EL (cell line): ENCODE results near the gene TEX35.
"Not testable (repeated sequence)": the region's sequence is repeated elsewhere in the genome, so short reads cannot be mapped to it uniquely, and the experiment has no call there.

Source experiments
- DNase-seq: peaks from one replicate; pipeline ENCODE4 v3.0.0-alpha.2; 2016

Gene TEX35

DNA sequence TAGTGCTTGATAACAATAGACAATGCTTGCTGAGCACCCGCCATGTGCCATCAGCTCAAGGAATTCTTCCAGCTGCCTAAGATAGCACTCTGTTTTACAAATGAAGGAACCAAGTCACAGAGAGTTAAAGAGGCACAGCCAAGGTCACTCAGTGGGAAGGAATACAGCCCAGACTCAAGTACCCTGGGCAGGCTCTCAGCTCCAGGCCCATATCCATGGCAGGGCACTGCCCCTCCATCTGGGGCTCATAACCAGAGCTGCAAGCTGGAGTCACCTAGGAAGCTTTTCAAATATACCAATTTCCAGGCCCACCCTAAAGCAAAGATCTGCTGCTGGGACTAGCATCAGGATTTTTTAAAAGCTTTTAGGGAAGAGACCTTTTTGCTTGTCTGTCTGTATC, 17.8 kb upstream of the TEX35 start:
- DNase-seq, result no peak

DNA sequence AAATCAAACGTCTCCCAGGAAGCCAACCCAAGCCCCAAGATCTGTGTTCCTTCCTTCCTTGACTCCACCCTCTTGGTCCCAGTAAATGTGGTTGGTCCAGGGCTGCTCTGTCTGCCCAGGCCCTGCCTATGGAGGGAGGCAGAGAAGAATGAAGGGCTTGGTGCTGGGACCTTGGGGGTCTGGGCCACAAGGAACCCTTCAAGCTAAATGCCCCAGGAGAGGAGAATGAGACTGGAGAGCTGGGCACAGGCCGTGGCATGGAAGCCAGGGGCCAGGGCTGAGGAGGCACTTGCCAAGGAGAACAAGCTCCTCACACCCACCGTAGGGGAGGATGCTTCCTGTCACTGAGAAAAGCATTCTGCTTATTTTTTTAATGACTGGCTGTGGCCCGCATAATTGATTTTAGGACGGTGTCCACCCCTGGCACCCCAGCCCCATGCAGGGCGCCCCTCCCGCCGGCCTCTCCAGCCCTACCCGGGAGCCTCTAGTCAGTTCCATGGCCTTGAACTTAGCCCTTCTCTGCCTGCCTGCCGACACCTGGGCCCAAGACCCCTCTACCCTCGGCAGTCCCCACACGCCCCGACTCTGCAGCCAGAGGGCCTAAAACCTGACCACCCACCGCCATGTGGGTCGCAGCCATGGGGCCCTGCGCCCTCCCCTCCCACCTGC, 17.0 kb upstream of the TEX35 start:
- no peak for DNase-seq

DNA sequence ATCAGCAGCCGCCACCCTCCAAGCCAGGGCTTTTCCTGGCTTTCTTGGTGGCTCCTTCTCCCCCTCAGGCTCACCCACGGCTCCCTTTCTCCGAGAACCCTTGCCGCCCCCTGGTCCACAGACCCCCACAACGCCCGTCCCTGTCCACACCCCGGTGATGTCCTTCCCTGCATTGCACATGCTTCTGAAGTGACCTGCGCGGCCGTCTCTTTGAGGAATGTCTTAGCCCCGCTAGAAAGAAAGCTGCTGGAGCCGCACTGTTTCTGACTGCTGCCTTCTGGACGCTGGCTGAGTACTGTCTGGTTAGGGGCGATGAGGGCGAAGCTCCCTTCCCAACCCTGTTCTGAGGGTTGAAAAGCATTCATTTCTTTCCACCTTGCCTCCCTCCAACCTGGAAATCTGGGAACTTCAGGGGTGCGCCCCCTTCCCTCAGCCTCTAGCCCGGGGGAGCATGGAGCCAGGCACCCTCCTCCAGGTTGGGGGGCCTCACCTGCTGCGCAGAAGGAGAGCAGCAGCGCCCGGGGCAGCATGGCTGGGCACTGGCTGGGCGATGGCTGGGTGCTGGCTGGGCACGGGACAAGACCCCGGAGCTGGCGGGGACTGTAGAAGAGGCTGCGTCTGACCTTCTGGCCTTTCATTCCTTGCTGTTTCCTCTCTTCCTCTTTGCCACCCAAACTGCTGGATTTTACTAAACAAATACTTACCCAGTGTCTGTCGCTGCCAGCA, 16.3 kb upstream of the TEX35 start, which contains the start of gene CLEC20A:
Gene CLEC20A (minus strand): TSS at position 555 of the 726 bp plus-strand sequence. CDS start 25 bp downstream, at position 530.
- no peak for DNase-seq

DNA sequence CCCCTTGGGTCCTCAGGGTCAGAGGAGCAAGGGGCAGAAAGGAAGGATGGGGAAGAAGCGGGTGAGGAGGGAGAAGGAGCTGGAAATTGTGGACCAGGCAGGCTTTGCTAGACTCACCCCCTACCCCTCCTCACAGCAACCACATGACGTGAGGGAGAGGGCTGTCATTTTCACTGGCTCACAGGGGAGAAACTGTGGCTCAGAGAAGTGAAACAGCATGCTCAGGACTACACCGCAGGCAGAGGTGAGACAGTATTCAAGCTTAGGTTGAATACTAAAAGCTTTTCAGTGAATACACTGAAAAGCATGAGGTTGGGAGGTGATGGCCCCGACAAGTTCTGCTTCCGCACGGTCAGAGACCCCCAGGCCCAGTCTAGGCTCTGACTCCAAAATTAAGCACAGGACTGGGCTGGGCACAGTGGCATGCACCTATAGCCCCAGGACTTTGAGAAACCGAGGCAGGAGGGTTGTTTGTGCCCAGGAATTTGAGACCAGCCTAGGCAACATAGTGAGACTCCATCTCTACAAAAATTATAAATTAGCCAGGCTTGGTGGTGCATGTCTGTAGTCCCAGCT, 14.9 kb upstream of the TEX35 start:
- DNase-seq, result no peak

DNA sequence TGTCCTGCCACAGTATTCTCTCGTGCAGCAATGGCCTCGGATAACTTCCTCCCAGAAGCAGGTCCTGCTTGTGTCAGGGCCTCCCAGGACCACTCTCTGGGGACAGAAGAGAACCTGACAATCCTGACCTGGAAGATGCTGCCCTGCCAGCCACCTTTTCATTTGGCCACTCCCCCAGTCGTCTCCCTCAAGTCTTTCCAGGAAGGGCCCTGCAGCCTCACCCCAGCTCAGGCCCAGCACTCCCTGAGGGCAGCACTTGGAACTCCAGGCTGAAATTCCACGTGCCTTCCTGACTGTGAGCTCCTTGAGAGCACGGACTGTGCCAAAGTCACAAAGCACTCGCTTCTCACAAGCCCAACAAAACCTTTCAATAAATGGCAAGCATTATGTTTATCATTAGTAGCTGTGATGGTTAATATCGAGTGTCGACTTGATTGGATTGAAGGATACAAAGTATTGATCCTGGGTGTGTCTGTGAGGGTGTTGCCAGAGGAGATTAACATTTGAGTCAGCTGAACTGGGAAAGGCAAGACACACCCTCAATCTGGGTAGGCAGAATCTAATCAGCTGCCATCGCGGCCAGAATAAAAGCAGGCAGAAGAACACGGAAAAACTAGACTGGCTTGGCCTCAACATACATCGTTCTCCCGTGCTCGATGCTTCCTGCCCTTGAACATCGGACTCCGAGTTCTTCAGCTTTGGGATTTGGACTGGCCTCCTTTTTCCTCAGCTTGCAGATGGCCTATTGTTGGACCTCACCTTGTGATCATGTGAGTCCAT, 13.8 kb upstream of the TEX35 start:
- no peak for DNase-seq

DNA sequence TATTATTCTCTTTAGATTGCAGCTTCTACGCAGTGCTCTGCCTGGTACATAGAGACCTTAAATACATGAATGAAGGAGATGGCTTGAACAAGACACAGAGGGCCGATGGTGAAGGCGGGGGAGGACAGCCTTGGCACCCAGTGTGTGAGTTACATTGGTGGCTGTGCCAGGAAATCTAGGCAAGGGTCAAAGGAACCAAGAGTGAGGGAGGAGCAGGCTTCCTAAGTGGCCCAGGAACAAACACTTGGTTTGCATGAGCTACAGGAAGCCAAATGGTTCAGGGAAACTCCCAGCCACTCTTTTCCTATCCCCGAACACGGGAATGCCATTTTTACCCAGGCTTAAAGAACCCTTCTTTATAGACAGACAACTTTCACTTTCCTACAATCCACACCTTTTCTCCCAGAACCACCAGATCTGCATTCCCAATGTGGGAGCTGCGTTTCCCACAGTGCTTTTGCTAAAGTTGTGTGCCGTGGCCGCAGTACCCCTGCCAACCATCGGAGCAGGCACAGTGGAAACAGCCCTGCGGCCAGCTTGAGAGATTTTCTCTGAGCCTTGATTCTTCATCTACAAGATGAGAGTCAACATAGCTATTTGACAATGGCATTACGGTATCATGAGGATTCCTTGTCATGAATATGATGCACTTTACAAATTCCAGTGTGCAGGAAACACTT, 12.7 kb upstream of the TEX35 start:
- no peak for DNase-seq

DNA sequence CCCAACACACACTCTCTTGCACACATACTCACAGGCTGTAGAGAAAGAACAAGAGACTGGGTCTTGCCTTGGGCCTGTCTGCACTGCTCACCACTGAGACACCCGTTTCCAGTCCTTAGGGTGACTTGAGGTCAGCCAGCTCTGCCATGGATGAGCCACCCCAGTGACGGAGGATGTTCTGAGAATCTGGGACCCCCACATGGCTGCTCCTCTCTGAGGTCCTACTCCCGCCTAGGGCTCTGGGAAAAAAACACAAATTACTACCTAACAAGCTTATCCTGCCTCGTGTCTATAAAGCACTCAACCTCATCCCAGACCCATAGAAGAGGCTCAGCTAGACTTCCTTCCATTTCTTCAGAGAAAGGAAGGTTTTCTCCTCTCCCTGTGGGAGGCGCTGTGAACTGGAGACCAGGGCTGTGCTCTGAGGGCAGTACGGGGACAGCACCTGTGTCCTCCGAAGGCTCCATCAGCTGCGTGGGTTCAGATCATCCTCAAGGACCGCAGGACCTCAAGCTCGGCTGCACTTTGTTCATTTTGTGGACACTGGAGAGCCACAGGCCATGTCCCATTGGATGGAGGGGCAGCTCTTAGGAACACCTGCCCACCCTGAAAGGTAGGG, 11.9 kb upstream of the TEX35 start:
- no peak for DNase-seq

DNA sequence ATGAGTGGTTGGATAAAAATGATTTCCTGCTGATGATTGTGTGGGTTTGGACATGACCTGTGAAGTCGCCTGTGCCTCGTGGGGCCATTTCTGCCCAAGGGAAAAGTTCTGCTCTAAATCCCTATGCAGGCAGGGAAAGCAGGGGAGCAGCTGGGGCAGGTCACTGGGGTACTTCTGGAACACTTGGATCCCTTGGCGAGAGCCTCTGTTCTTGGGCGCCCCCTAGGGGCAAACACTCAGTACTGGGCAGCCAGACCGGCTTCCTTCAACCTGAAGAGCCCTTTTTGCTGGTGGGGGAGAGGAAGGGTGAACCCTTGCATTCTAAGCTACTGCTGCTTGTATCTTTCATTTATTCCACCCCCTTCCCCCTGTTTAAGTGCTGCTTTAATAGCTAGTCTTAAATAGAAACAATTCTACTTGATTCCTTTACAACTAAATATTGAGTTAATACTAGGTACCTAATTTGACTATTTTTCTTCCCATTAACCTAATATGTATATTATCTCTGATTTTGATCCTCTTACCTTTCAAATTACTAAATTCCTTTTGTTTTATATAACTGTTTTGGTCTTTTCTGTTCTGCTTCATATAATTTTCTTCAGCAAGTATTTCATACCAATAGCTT, 11.1 kb upstream of the TEX35 start:
- peak; percentile 70 for DNase-seq

DNA sequence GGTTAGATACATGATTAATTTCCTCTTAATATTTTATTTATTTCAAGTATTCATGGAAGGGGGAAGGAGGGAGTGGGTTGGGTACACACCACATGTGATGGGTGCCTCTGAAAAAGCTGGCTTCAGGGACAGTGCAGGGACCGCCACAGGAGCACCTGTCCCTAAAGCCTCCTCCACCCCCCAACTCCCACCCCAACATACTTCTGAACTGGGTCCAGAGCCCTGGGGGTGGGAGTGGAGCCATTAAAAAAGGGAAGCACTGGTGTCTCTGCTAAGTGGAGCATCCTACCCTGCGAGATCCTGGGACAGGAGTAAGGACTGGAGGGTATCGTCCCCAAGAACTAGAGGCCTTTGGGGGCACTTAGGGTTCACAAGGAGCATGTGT, 10.6 kb upstream of the TEX35 start:
- no peak for DNase-seq

DNA sequence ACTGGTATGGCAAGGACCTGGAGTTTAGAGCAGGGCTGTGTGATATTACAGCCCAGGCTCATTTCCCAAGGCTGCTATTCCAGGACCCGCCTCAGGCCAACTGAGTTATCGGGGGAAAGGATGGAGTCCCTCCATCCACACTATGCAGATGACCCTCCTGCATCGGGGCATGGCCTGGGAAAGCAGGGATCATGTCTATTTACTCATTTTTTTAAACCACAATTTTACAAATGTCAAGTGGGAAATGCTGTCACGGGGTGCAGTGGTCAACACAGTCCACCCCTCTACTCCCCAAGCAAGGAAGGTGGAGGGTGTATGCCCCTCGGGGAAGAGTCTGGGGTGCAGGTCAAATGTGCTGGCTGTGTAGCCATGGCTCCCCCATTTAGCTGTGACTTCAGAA, 10.1 kb upstream of the TEX35 start:
- no peak for DNase-seq

DNA sequence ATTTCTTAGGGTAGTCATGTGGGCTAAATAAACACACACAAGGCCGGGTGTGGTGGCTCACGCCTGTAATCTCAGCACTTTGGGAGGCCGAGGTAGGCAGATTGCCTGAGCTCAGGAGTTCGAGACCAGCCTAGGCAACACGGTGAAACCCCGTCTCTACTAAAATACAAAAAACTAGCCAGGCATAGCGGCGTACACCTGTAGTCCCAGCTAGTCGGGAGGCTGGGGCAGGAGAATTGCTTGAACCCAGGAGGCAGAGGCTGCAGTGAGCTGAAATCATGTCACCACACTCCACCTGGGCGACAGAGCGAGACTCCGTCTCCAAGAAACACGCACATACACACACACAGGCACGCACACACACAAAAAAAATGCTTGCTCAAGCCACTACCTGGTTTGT, 9.6 kb upstream of the TEX35 start:
- not testable (repeated sequence) for DNase-seq

DNA sequence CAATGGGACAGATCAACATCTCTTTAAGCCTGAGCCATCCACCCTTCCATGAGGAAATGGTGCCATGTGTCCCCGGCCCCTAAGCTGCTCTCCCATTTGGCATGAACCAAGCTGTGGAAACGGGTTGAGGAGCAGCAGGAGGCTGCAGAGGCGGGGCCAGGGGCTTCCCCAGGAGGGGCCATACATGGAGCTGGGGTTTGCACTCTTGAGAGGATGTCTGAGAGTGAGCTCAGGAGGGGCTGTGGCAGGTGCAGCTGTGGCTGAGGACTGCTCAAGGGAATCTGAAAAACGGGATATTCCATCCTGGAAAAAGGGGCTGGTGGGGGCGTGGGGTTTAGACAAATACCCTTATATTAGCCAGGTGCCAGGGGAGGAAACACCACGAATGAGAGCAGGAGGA, 9.1 kb upstream of the TEX35 start:
- DNase-seq, result no peak

DNA sequence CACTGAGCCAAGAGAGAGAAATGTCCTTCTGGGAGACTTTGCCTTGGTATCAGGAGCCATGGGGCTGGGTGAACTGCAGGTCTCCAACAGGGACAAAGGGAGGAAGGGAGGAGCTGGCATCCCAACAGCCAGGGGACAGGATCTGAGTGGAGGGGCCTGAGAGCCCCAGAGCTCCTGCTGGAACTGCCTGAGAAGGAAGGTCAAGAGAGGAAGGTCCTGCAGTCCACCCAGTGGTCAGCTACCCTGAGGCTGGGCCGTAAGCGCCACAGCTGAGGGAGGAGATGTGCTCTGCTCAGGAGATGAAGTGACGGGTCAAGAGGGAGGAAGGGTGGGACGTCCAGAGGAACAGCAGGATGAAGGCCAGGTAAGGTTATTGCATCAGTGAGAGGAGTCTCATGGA, 8.6 kb upstream of the TEX35 start:
- no peak for DNase-seq

DNA sequence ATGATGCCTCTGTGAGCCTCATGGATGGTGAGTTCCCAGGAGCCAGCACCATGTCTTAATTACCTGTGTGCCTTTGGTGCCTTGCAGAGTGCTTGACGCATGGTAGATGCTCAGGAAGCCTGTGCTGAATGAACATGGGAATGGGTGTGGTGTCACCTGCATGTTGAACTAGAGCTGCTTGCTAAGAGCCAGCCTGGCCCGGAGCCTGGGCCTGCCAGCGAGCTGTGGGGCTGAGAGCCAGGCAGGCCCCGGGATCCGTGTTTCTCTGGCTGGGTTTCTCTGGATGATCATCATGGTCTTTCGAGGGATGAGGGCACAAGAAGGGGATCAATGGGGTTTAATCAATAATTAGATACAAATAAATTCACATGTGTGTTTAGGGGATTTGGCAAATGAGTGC, 6.7 kb upstream of the TEX35 start:
- DNase-seq, result no peak

DNA sequence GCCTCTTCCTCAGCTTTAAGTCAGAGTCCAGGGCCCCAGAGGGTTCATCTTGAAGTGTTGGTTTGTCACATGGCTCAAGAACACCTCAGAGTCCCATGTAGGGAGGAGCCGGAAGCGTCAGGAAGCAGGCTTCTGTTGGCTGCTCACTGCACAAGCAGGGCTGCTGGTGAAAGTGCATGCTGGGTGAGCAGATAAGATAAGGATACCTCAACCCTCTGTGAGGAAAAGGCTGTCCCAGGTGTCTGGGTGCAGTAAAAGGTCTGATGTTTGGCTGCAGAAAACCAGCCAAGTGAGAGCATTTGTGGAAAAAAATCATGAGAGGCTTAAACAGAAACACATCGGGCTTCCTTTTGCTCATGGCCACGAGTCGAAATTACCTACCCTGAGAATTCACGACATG, 6.2 kb upstream of the TEX35 start:
- no peak for DNase-seq

DNA sequence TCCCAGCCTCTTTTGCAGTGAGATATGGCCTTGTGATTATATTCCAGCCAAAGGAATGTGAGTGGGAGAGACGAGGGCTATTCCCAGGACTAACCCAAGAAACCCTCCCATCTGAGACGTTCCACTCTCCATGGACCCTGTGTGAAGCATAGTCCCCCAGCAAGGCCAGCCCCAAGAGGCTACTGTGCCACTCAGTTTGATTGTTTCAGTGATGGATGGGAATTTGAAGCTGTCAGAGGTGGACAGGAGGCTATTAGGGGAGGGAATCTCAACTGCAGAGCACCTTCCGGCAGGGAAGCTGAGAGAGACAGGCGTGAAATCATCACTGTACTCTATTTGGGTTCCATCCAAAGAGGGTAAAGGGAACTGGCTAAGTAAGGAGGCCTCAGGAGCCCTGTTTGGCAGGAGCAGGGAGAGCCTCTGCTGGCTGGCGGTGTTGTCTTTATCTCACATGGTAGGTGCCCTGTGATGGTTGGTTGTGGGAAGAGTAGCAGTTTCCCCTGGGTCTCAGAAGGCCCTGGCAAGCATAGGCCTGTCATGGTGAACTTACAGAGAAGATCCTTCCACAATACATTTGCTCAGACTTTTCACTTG, 3.4 kb upstream of the TEX35 start:
- no peak for DNase-seq

DNA sequence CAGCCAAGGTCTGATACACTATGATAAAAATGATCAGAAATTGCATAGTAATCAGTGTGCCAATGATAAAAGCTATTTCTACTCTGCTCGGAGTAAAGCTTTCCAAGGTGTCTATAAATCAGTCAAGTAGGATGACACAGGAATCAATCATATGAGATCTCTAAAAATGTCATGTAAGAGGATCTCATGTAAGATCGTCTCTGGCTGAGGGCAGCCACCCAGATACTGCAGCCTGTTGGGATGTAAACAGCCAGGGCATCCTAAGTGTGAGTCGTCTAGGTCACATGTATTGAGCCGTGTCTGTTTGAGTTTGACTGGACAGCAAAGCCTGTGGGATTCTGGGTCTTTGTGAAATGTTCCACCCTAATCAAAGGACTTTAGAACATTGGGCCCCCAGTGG, 2.8 kb upstream of the TEX35 start:
- DNase-seq, result no peak

DNA sequence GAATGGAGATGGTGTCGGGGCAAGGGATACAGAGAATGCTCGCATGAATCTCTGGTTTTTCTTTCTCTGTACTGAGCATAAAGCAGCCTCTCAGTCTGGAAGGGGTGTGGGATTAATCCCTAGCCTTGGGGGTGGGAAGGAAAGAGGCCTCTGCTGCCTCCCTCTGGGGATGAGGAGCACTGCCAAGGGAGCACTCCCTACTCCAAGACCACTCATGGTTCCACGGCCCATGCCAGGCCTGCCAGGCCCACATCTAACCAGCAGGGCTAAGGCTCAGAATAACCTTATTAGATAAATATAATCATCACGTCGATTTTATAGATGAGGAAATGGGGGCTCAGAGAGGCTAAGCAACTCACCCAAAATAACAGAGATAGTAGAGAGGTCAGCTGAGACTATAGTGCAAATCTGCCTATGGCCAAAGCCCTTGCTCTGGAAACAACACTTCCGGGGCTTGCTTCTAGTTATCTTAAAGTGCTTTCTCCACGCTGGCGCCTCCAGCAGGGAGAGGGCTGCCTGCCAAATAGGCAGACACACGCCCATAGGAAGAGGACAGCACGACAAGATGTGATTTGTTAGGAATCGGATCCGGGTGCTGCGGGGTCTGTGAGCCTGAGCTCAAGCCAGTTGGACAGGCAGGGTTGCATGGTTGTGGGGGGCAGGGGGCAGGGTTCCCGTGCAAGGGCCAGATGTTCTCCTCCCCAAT, 522 bp downstream of the TEX35 start:
- peak; percentile 29 for DNase-seq

DNA sequence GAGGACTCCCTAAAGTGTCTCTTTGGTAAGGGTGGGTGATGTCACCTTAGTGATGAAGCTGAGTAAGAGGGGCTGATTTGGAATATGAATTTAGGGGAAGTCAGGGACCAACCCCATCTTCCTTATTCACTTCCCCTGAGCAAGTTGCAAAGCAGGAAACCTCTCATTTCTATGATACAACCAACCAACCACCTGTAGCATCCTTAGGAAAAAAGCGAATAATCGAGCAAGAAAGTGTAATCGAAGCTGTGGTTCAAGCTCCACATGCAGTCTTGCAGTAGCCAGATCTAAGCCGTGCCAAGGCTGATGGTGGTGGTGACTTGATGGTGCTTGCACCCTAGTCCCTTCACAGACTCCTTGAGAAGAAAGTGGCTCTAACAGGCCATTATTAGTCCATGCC, 3.2 kb downstream of the TEX35 start:
- no peak for DNase-seq

DNA sequence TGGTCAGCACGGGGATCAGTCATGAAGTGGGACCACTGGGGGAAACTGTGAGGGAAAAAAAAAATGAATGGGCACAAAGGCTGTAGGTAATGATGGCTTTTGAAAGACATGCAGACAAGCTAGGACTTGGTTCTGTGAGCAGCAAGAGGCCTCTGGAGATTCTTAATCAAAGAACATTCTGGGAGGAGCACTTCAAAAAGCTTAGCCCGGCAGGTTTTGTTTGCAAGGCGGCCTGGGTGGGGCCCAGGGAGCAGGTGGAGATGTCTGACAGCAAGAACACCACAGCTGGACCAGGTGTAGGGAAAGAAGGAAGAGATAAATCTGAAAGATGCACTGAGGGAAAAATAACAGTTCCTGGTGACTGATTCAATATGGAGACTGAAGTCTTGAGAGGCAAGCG, 6.0 kb downstream of the TEX35 start:
- no peak for DNase-seq

DNA sequence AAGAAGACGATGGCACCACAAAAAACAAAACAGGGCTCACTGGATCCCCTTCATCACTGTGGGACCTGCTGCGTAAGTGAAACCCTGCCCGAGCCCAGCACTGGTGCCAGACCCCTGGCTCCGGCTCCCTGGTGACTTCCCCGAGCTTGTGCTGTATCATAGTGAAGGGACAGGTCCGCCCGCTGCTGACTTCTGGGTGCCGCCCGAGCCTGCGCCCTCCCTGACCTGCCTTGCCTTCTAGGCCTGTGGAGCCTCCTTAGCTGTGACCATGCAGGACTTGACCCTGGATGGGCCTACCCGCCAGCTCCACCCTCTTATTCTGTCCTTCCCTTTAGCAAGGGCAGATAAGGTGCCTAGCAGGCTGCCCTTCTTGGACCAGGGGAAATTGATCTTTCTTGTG, 7.9 kb downstream of the TEX35 start:
- DNase-seq, result no peak
